Measurements from ENCODE around the gene GPRIN3.

GPRIN3 gene

DNA sequence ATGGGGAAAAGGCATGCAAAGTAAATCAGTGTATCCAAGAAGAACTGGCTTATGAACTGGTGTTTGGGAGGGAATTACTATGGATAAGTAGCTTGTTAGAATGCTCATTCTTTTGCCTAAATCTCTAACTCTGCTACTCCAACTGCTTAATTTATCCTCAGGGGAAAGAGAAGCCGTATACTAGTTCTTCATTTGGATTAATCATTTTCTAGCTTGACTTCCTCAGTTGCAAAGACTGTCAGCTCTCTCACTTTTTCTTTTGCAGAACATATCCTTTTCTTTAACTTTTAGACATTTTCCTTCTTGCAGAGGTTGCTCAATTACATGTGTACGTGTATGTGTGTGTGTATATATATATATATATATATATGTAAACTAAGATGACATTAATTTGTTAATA, 21.9 kb downstream of the GPRIN3 start:
- TF ChIP-seq, protein P1, sequence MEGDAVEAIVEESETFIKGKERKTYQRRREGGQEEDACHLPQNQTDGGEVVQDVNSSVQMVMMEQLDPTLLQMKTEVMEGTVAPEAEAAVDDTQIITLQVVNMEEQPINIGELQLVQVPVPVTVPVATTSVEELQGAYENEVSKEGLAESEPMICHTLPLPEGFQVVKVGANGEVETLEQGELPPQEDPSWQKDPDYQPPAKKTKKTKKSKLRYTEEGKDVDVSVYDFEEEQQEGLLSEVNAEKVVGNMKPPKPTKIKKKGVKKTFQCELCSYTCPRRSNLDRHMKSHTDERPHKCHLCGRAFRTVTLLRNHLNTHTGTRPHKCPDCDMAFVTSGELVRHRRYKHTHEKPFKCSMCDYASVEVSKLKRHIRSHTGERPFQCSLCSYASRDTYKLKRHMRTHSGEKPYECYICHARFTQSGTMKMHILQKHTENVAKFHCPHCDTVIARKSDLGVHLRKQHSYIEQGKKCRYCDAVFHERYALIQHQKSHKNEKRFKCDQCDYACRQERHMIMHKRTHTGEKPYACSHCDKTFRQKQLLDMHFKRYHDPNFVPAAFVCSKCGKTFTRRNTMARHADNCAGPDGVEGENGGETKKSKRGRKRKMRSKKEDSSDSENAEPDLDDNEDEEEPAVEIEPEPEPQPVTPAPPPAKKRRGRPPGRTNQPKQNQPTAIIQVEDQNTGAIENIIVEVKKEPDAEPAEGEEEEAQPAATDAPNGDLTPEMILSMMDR (conservative IDR thresholded peaks at IDR 0.05; ENCODE audit: low read depth, low read length): no peak
- H3K4me3 ChIP-seq (ENCODE audit: low read depth, low read length): no peak overlapping the region

GRCh38 chr4:89284828-89285227, 22.8 kb downstream of the GPRIN3 start:
- DNase-seq (ENCODE audit: low read depth): no peak
- no peak overlapping the region for H3K4me3 ChIP-seq (ENCODE audit: low read depth, low read length)
- TF ChIP-seq, protein P1 (conservative IDR thresholded peaks at IDR 0.05; ENCODE audit: low read depth, low read length): no peak

More for the DNA sequence above, 21.9 kb downstream of the GPRIN3 start:
- DNase-seq (ENCODE audit: low read depth): no peak

- TF ChIP-seq, protein P1 (conservative IDR thresholded peaks at IDR 0.05; ENCODE audit: low read depth, low read length): no peak
- no peak overlapping the region for H3K4me3 ChIP-seq (ENCODE audit: low read depth, low read length)
- DNase-seq (ENCODE audit: low read depth): no peak
Observed at GRCh38 chr4:89284020-89284424, 23.6 kb downstream of the GPRIN3 start.

- no peak overlapping the region for H3K4me3 ChIP-seq (ENCODE audit: low read depth, low read length)
- peak; percentile 49 for DNase-seq (ENCODE audit: low read depth)
- TF ChIP-seq, protein P1 (conservative IDR thresholded peaks at IDR 0.05; ENCODE audit: low read depth, low read length): no peak
Observed at GRCh38 chr4:89283226-89284009, 24.2 kb downstream of the GPRIN3 start.

GRCh38 chr4:89279385-89279784, 28.2 kb downstream of the GPRIN3 start:
- no peak for DNase-seq (ENCODE audit: low read depth)
- no peak overlapping the region for H3K4me3 ChIP-seq (ENCODE audit: low read depth, low read length)
- TF ChIP-seq, protein P1 (conservative IDR thresholded peaks at IDR 0.05; ENCODE audit: low read depth, low read length): no peak

- no peak overlapping the region for H3K4me3 ChIP-seq (ENCODE audit: low read depth, low read length)
- TF ChIP-seq, protein P1 (conservative IDR thresholded peaks at IDR 0.05; ENCODE audit: low read depth, low read length): no peak
- no peak for DNase-seq (ENCODE audit: low read depth)
Observed at GRCh38 chr4:89277412-89277811, 30.2 kb downstream of the GPRIN3 start.

- no peak for DNase-seq (ENCODE audit: low read depth)
- TF ChIP-seq, protein P1 (conservative IDR thresholded peaks at IDR 0.05; ENCODE audit: low read depth, low read length): no peak
- H3K4me3 ChIP-seq (ENCODE audit: low read depth, low read length): no peak overlapping the region
Observed at GRCh38 chr4:89276296-89276695, 31.3 kb downstream of the GPRIN3 start.
